Activated CD4-positive, alpha-beta T cell treated with anti-CD3 and anti-CD28 coated beads, Interleukin-2, amount 50 U/mL, for 4 hours (primary cell): ENCODE data around the gene ALAS1.

Experiments
- DNase-seq, 2 experiments: peaks; one replicate each; pipeline ENCODE4 v3.0.0-alpha.2; 2020

ALAS1 gene

DNA sequence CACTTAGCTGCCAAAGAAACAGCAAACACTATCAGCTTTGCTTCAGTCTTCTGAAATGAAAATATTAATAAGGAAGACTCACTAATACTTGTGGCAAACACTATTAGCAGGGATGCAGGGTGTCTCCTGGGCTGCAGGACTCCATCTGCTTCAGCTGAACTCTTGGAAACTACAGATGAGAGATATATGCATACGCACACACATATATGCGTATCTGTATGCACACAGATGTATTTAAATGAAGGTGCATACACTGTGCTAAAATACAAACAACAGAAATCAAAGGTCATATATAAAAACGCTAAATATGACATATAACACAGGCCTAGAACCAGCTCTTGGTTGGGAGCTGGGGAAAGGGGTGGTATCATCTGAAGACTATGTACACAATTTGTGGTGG is 58.2 kb downstream of the ALAS1 start:
- no peak for DNase-seq

DNA sequence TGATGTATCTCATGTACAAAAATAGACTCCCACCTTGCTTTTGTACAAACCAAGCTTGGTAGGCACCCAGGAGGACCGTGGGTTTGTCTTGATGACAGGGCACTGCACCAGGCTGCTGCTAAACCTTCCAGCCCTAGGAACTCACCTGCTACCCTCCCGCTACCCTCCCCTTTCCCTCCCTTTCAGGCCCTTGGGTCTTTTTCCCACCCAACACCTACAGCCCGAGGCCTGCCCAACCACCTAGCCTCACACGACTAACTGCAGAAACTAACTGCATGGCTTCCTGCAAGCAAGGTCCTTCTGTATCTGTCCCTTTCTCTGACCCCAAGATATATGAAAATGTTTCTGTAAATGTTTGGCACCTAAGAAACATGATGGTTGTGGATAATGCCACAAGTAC is 58.7 kb downstream of the ALAS1 start:
- no peak for DNase-seq

DNA sequence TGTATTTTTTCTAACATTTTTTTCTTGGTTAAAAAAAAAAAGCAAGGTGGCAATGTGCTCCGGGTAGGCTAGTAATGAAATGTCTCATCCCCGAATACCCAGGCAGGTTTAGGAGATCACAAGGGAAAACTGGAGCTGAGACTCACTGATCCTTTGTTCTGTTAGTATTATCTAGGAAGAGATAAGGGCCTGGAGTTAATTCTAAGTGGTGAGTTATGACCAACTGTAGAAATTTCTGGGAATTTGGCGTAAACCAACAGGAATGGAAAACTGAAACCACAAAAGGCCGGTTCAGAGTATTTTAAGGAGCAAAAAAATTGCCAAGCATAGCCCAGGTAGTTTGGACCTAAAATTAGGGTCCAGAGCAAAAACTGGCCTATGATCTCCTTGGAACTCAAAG is 60.0 kb downstream of the ALAS1 start:
- DNase-seq: no peak

DNA sequence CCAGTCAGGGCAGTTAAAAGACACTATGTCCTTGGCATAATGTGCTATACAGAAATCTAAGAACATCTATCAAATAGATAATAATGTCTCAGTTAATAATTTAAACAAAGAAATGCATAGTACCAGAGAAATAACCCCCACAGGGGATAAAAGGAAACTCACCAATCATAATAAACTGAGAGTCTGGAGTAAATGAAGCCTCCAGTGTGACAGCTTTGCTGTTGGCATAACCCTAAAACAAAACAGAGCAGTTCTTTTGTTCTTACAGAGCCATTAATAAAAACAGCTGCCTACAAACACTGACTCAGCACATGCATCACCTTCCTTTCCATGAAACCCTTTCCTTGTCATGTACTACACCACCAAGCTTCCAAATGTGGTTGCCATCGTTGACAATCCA is 61.1 kb downstream of the ALAS1 start:
- DNase-seq: no peak

DNA sequence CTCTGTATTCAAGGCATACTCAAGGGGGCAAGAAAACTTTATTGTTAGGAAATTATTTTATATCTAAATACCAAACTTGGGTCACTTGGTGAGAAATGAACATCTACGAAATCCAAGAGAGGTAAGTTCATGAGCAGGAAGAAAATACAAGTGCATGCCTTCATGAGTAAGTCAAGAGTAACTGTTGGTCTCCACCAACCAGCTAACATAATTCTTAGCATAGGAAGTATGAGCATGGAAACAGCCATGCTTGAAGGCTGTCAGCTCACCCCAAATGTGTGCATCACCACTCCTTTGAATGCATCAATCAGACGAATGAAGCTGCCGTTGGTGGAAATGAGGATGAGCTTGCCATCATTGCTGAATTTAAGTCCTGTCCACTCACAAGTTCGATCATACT is 61.5 kb downstream of the ALAS1 start:
- no peak for DNase-seq

DNA sequence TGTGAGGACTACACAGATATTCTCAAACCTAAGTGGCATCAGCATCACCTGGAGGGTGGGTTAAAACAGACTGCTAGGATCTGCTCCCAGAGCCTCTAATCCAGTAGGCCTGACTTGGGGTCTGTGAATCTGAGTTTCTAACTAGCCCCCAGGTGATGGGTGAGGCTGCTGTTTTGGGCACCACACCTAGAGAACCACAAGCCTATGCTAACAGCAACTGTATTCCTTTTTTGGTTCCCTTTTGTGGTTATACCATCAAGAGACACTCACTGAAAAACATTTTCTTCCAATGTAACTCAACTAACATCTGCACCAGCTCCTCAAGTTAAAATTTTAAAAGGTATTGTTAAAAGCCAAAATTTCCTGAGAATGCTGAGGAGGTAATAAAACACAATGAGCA is 64.5 kb downstream of the ALAS1 start:
- no peak for DNase-seq
